DND-41 (cell line): ENCODE results near the gene NFIA.

ENCODE experiments used
- ATAC-seq: fragments of 200-7000 bp; cut with Tn5 transposase; 3 replicates; pipeline ENCODE4 v1.9.1; 2021; ENCODE audit warnings: low read depth; ENCODE audit not compliant: insufficient read depth
- DNase-seq: peaks from one replicate; pipeline ENCODE4 v3.0.0-alpha.2; 2020
- H2AFZ ChIP-seq: 2 replicates; pipeline ENCODE4 v1.6.0; 2012; ENCODE audit warnings: low read depth, low read length
- H3K27ac ChIP-seq: 2 replicates; pipeline ENCODE4 v1.5.1; 2012; ENCODE audit warnings: low read length, inconsistent platforms
- H3K27me3 ChIP-seq: fragments of 200-600 bp; sonication (generic); 2 replicates; pipeline ENCODE4 v1.6.0; 2012; ENCODE audit warnings: low read length, mild to moderate bottlenecking, inconsistent platforms; ENCODE audit not compliant: insufficient read depth, poor library complexity
- H3K36me3 ChIP-seq: 2 replicates; pipeline ENCODE4 v1.5.1; 2012; ENCODE audit warnings: low read length, inconsistent platforms; ENCODE audit not compliant: insufficient read depth
- H3K4me1 ChIP-seq: 2 replicates; pipeline ENCODE4 v1.5.1; 2012; ENCODE audit warnings: mild to moderate bottlenecking, low read length; ENCODE audit not compliant: insufficient read depth
- H3K4me2 ChIP-seq: 2 replicates; pipeline ENCODE4 v1.6.0; 2012; ENCODE audit warnings: mild to moderate bottlenecking, moderate library complexity, low read length, inconsistent platforms; ENCODE audit not compliant: insufficient read depth
- H3K4me3 ChIP-seq, 2 experiments: fragments of 200-600 bp in 1 of 2; shearing (Covaris generic) in 1 of 2; 2 replicates each; pipeline ENCODE4 v1.5.1; 2012 to 2016; ENCODE audit warnings: inconsistent platforms in 2 of 2, low read length in 2 of 2, mild to moderate bottlenecking in 2 of 2, low read depth in 1 of 2, moderate library complexity in 1 of 2
- H3K79me2 ChIP-seq: 2 replicates; pipeline ENCODE4 v1.6.0; 2012; ENCODE audit warnings: low read length, inconsistent platforms; ENCODE audit not compliant: insufficient read depth
- H3K9ac ChIP-seq: 2 replicates; pipeline ENCODE4 v1.6.0; 2012; ENCODE audit warnings: low read depth, mild to moderate bottlenecking, inconsistent platforms, low read length, moderate library complexity
- H3K9me3 ChIP-seq: 2 replicates; pipeline ENCODE4 v1.5.1; 2012; ENCODE audit warnings: low read length, moderate library complexity, mild to moderate bottlenecking, inconsistent platforms; ENCODE audit not compliant: insufficient read depth, severe bottlenecking
- H4K20me1 ChIP-seq: 2 replicates; pipeline ENCODE4 v1.6.0; 2012; ENCODE audit warnings: low read length; ENCODE audit not compliant: insufficient read depth
- CTCF ChIP-seq: IDR thresholded peaks from 2 replicates; pipeline ENCODE4 v1.5.1; 2012; ENCODE audit warnings: borderline replicate concordance, low read length, moderate library complexity, mild to moderate bottlenecking; ENCODE audit not compliant: poor library complexity, severe bottlenecking; ENCODE audit errors: extremely low read depth
- EZH2 ChIP-seq: IDR thresholded peaks from 3 replicates; pipeline ENCODE4 v1.6.1; 2012; ENCODE audit warnings: borderline replicate concordance, low read depth, mild to moderate bottlenecking, moderate library complexity, low read length, inconsistent platforms; ENCODE audit not compliant: severe bottlenecking

NFIA gene

GRCh38 chr1:61081686-61082310 is 563 bp upstream of the NFIA start:
- no peak overlapping the region for H3K9ac ChIP-seq
- no peak for TF ChIP-seq EZH2
- DNase-seq (no peak), ATAC-seq (no peak)
- no peak overlapping the region for H2AFZ ChIP-seq
- no peaks in the 10 kb centered on the region for H3K36me3 ChIP-seq
- no peaks in the 10 kb centered on the region for H3K79me2 ChIP-seq
- no peak overlapping the region for H3K4me2 ChIP-seq
- H3K27me3 ChIP-seq, result no peaks in the 10 kb centered on the region
- H3K27ac ChIP-seq, result no peak overlapping the region
- no peak overlapping the region for H3K4me3 ChIP-seq
- no peaks in the 10 kb centered on the region for H3K9me3 ChIP-seq
- H3K4me1 ChIP-seq, result no peaks in the 10 kb centered on the region
- H4K20me1 ChIP-seq, result no peaks in the 10 kb centered on the region

- H3K27ac ChIP-seq, result no peak overlapping the region
- H3K36me3 ChIP-seq, result no peaks in the 10 kb centered on the region
- no peaks in the 10 kb centered on the region for H3K27me3 ChIP-seq
- no peak overlapping the region for H3K4me3 ChIP-seq
- H3K79me2 ChIP-seq, result no peaks in the 10 kb centered on the region
- no peak overlapping the region for H2AFZ ChIP-seq
- H3K9me3 ChIP-seq, result no peaks in the 10 kb centered on the region
- TF ChIP-seq EZH2, result no peak
- no peak for TF ChIP-seq CTCF
- ATAC-seq (no peak), DNase-seq (no peak)
- no peak overlapping the region for H3K4me2 ChIP-seq
- no peaks in the 10 kb centered on the region for H4K20me1 ChIP-seq
- H3K9ac ChIP-seq, result no peak overlapping the region
- H3K4me1 ChIP-seq, result no peaks in the 10 kb centered on the region
These were observed 849 bp downstream of the NFIA start for GRCh38 chr1:61083013-61083806.

GRCh38 chr1:61083807-61084440 is 1.6 kb downstream of the NFIA start:
- Histone ChIP-seq H4K20me1 (no peaks in the 10 kb centered on the region), H3K9ac (no peak overlapping the region), H2AFZ (no peak overlapping the region), H3K4me2 (no peak overlapping the region), H3K4me1 (no peaks in the 10 kb centered on the region), H3K9me3 (no peaks in the 10 kb centered on the region), H3K79me2 (no peaks in the 10 kb centered on the region), H3K27ac (no peak overlapping the region), H3K4me3 (no peak overlapping the region), H3K36me3 (no peaks in the 10 kb centered on the region), H3K27me3 (no peaks in the 10 kb centered on the region)
- ATAC-seq (no peak), DNase-seq (no peak)
- TF ChIP-seq CTCF (no peak), EZH2 (no peak)

GRCh38 chr1:61084491-61085031 is 2.2 kb downstream of the NFIA start:
- H3K79me2 ChIP-seq, result no peaks in the 10 kb centered on the region
- ATAC-seq (no peak), DNase-seq (no peak)
- no peaks in the 10 kb centered on the region for H3K27me3 ChIP-seq
- H3K4me1 ChIP-seq, result no peaks in the 10 kb centered on the region
- H3K9ac ChIP-seq, result no peak overlapping the region
- H4K20me1 ChIP-seq, result no peaks in the 10 kb centered on the region
- H3K4me3 ChIP-seq, result no peak overlapping the region
- no peak overlapping the region for H3K27ac ChIP-seq
- no peaks in the 10 kb centered on the region for H3K9me3 ChIP-seq
- H2AFZ ChIP-seq, result no peak overlapping the region
- TF ChIP-seq EZH2, result no peak
- TF ChIP-seq CTCF, result no peak
- H3K4me2 ChIP-seq, result no peak overlapping the region
- H3K36me3 ChIP-seq, result no peaks in the 10 kb centered on the region
